Epithelial cell of esophagus (primary cell): Measurements from ENCODE around the gene EGFR.

Experiments
- DNase-seq: peaks from one replicate; pipeline ENCODE4 v3.0.0; 2010; ENCODE audit warnings: low read depth
- H3K4me3 ChIP-seq: 2 replicates; pipeline ENCODE4 v1.5.1; 2011; ENCODE audit warnings: mild to moderate bottlenecking, low read length, control low read depth
- TF ChIP-seq, protein P1 (sequence below): IDR thresholded peaks from 2 replicates; pipeline ENCODE4 v1.5.1; 2011; ENCODE audit warnings: low read depth, mild to moderate bottlenecking, low read length, control low read depth, inconsistent platforms; ENCODE audit not compliant: insufficient read depth; ENCODE audit errors: missing control alignments

EGFR gene

DNA sequence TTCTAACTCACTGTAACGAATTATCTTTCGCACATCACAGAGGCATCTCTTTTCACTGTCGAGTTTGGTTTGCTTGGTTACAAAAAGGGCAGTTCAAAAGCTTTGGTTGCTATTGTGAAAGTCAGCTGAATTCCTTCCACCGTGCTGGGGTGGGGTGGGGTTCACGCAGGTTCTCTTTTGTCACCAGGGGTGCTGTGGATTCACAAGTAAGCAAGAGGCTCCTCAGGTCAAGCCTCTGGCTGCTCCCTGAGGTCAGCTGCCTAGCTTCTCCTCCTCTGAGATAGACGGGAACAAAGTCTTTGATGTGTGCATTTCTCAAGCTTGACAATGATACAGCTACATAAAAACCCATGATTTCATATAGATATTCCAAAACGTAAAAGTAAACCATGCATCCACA lies 47.7 kb downstream of the EGFR start:
- DNase-seq = no peak
- H3K4me3 ChIP-seq = no peak overlapping the region
- TF ChIP-seq, protein P1, sequence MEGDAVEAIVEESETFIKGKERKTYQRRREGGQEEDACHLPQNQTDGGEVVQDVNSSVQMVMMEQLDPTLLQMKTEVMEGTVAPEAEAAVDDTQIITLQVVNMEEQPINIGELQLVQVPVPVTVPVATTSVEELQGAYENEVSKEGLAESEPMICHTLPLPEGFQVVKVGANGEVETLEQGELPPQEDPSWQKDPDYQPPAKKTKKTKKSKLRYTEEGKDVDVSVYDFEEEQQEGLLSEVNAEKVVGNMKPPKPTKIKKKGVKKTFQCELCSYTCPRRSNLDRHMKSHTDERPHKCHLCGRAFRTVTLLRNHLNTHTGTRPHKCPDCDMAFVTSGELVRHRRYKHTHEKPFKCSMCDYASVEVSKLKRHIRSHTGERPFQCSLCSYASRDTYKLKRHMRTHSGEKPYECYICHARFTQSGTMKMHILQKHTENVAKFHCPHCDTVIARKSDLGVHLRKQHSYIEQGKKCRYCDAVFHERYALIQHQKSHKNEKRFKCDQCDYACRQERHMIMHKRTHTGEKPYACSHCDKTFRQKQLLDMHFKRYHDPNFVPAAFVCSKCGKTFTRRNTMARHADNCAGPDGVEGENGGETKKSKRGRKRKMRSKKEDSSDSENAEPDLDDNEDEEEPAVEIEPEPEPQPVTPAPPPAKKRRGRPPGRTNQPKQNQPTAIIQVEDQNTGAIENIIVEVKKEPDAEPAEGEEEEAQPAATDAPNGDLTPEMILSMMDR = no peak

DNA sequence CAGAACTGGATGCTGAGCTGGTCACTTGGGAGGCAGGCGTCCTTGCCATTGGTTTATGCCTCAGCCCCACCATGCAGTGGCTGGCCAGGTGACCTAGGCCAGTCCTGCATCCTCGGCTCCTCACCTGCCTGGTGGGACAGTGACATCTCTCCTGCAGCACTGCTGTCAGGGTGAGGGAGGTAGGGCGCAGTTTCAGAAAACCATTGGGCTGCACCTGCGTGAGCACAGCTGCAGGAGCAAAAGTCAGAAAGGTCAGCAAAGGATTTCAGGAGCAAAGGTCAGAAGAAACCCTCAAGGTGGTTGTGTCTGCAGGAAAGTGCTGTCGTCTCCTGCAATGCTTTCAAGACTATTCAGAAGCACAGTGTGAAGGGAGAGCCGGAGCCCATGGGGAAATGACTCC lies 48.1 kb downstream of the EGFR start:
- TF ChIP-seq, protein P1 = no peak

DNA sequence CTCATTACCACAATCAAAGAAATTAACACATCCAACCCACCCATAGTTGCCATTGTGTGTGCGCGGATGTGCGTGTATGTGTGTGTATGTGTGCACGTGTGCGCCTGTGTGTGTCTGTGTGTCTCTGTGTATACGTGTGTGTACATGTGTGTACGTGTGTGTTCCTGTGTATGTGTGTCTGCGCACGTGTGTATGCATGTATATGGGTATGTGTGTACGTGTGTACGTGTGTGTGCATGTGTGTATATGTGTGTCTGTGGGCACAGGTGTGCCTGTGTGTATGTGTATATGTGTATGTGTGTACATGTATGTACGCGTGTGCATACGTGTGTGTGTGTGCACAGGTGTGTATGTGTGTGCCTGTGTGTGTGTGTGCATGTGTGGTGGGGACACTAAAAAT lies 48.9 kb downstream of the EGFR start:
- no peak for DNase-seq
- no peak overlapping the region for H3K4me3 ChIP-seq
- TF ChIP-seq, protein P1 = no peak

More for the DNA sequence above, 48.1 kb downstream of the EGFR start:
- no peak for DNase-seq
- H3K4me3 ChIP-seq = no peak overlapping the region

DNA sequence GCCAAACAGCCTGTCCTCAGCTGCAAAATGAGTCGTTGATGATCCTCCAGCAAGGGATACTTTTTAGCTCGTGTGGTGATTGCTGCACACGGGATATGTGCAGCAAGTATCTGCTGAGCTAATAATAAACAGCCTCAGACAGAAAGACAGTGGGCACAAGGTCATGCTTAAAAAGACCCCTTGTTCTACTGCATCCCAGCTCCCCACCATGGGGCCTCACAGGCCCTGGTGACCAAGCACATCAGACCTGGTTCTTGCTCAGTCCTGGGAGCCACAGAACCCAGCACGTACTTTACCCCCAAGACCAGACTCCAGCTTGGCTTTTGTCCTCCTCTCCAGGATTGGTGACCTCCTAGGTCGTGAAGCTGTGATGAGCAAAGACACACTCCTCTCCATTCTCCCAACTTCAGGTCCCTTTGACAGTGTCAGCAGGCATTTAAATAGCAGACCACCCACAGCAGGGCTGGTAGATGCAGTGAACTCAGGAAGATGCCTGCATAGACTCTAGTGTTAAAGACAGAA lies 50.5 kb downstream of the EGFR start:
- H3K4me3 ChIP-seq = no peak overlapping the region
- DNase-seq = no peak
- TF ChIP-seq, protein P1 = no peak

DNA sequence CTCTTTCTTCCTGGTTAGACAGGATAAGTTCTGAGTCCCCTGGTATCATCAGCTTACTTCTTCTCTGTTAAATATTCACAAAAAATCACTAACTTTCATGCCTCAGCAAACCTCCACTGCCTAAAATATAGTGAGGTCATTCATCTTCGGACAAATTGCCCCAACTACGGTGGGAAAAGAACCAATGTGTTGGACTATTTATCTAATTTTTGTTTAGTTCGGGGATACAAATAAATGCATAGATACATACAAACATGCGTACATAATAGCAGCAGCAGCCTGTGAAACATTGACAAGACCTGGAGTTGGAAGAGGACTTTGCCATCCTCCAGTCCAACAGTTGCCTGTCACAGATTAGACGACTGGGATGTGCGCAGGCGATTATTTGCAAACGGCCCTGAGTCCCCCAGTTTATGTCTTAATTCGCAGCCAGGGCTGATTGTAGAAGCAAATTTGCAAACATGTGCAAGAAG lies 51.5 kb downstream of the EGFR start:
- TF ChIP-seq, protein P1 = no peak
- H3K4me3 ChIP-seq = no peak overlapping the region
- no peak for DNase-seq

DNA sequence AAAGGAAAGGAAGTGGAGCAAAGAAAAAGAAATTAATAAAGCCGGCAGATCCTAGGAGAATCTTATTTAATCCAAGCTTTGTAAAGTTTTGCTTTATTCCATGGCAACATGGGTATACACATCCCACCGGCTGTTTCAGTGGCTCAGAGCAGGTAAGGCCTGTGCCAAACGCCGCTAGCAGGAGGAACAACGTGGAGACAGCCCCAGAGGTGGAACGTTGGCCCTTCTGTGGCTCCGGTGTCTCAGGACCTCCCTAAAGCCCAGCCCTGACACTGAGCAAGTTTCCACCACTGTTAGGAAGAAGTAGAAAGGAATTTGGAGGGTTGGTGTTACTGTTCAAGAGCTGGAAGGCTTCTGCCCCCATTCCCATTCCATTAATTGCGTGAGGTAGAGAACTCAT lies 52.0 kb downstream of the EGFR start:
- no peak overlapping the region for H3K4me3 ChIP-seq
- TF ChIP-seq, protein P1 = no peak
- DNase-seq = no peak
